ENCODE data around the gene ZNF319.

GRCh38 chr16:57950382-57950781 lies 50.1 kb downstream of the ZNF319 start:
- TF ChIP-seq CTCF (IDR thresholded peaks at IDR 0.05; ENCODE audit: insufficient read depth, low read depth, low read length) (no peak), EZH2 (IDR thresholded peaks at IDR 0.05; ENCODE audit: insufficient read depth, low read length) (no peak)

Data from astrocyte (in vitro differentiated cells and primary cell).